Measurements from ENCODE around the gene ELFN1.
"Not testable (repeated sequence)": the region's sequence is repeated elsewhere in the genome, so short reads cannot be mapped to it uniquely, and the experiment has no call there.

ELFN1 gene

GRCh38 chr7:1758028-1758858 lies 88.2 kb downstream of the ELFN1 start:
- no peak for DNase-seq (ENCODE audit: low read depth)

GRCh38 chr7:1758859-1759521 lies 88.9 kb downstream of the ELFN1 start:
- DNase-seq (ENCODE audit: low read depth) = no peak

GRCh38 chr7:1761097-1761496 lies 91.0 kb downstream of the ELFN1 start:
- DNase-seq (ENCODE audit: low read depth) = no peak

- DNase-seq (ENCODE audit: low read depth) = no peak
Observed at GRCh38 chr7:1761774-1762173, 91.7 kb downstream of the ELFN1 start.

GRCh38 chr7:1762238-1762945 lies 92.3 kb downstream of the ELFN1 start:
- DNase-seq (ENCODE audit: low read depth) = no peak

- DNase-seq (ENCODE audit: low read depth) = no peak
Observed at GRCh38 chr7:1763033-1763432, 93.0 kb downstream of the ELFN1 start.

- DNase-seq (ENCODE audit: low read depth) = not testable (repeated sequence)
Observed at GRCh38 chr7:1763911-1764310, 93.8 kb downstream of the ELFN1 start.

GRCh38 chr7:1765336-1765735 lies 95.3 kb downstream of the ELFN1 start:
- DNase-seq (ENCODE audit: low read depth) = no peak

GRCh38 chr7:1767524-1767923 lies 97.4 kb downstream of the ELFN1 start:
- no peak for DNase-seq (ENCODE audit: low read depth)

GRCh38 chr7:1768832-1769231 lies 98.8 kb downstream of the ELFN1 start:
- DNase-seq (ENCODE audit: low read depth) = no peak

GRCh38 chr7:1769286-1770200 lies 99.5 kb downstream of the ELFN1 start:
- no peak for DNase-seq (ENCODE audit: low read depth)

GRCh38 chr7:1770331-1770730 lies 100.3 kb downstream of the ELFN1 start:
- no peak for DNase-seq (ENCODE audit: low read depth)

GRCh38 chr7:1775389-1775788 lies 105.3 kb downstream of the ELFN1 start:
- DNase-seq (ENCODE audit: low read depth) = no peak

- DNase-seq (ENCODE audit: low read depth) = no peak
Observed at GRCh38 chr7:1777122-1777521, 107.0 kb downstream of the ELFN1 start.

- DNase-seq (ENCODE audit: low read depth) = no peak
Observed at GRCh38 chr7:1779445-1779844, 109.4 kb downstream of the ELFN1 start.

- no peak for DNase-seq (ENCODE audit: low read depth)
Observed at GRCh38 chr7:1781369-1781768, 111.3 kb downstream of the ELFN1 start.

GRCh38 chr7:1785839-1786238 lies 115.8 kb downstream of the ELFN1 start:
- DNase-seq (ENCODE audit: low read depth) = no peak

GRCh38 chr7:1787241-1787640 lies 117.2 kb downstream of the ELFN1 start:
- no peak for DNase-seq (ENCODE audit: low read depth)

GRCh38 chr7:1787681-1788235 lies 117.7 kb downstream of the ELFN1 start:
- no peak for DNase-seq (ENCODE audit: low read depth)

GRCh38 chr7:1794888-1795542 lies 124.9 kb downstream of the ELFN1 start:
- no peak for DNase-seq (ENCODE audit: low read depth)

Measured in activated gamma-delta T cell treated with anti-CD3 and anti-CD28 coated beads, Interleukin-2, amount 50 U/mL, for 16 hours (primary cell).